ENCODE results near the gene SLN.

The SLN gene

DNA sequence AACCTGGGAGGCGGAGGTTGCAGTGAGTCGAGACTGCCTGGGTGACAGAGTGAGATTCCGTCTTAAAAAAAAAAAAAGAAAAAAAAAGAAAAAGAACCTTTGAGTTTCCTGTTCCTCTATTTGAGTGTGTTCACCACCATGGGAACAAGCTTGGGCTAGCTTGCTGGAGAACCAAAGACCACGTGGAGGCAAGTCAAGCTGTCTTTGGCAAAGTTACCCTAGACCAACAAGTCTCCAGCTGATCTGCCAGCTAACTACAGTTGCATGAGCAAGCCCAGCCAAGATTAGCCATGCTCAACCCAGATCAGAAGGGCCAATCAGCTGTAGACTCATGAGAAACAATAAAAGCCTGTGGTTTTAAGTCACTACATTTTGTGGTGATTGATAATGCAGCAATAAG is 29.7 kb downstream of the SLN start:
- no peak for DNase-seq

DNA sequence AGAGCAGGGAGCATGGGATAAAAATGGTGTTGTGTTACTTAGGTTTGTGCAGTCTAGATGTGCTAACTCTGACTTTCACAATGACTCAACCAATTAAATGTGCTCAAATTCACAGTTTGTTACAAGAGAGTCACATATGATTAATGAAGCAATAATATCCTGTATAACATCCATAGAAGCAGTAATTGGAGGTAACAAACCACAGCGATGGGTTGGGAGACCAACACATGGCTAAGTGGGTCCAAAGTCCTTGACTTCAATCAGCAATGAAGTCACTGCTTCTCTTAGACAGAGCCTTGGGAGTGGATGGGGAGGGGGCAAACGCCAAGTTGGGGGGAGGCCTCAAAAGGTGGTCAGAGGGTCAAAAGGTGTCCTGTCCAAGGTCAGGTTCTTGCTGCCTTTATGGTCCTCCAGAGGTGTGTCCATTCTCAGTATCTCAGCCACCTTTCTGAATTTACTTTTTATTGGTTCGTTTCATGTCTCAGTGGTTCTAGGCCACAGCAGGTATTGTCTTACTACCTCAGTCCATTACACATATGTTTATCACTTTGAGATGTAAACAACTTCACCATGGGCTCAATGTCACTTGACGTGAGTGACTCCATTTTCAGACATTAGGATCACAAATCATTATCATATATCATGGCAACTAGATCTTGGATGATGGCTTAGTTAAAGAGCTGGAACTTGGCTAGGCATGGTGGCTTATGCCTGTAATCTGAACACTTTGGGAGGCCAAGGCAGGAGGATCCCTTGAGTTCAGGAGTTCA is 32.4 kb downstream of the SLN start:
- no peak for DNase-seq

DNA sequence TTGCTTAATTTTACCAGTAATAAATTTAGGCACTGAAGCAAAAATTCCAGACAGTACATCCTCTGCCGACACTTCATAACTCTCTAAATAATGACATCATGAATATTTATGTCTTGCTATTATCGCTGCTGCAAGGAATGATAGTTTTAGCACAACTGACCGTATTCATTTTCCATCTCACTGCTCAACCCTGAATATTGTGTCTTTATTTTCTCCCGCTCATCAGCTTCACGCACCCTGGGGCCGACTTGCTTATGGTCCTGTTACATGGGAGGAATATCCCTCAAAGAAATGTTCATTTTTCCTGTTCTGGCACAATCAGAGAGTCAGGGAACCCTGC is 33.3 kb downstream of the SLN start:
- no peak for DNase-seq

- no peak for DNase-seq
Observed at GRCh38 chr11:107677924-107678631, 33.8 kb downstream of the SLN start.

- DNase-seq, result no peak
Observed at GRCh38 chr11:107676336-107677057, 35.4 kb downstream of the SLN start.

- no peak for DNase-seq
Observed at GRCh38 chr11:107675902-107676301, 36.0 kb downstream of the SLN start.

- no peak for DNase-seq
Observed at GRCh38 chr11:107669893-107670601, 41.8 kb downstream of the SLN start.

DNA sequence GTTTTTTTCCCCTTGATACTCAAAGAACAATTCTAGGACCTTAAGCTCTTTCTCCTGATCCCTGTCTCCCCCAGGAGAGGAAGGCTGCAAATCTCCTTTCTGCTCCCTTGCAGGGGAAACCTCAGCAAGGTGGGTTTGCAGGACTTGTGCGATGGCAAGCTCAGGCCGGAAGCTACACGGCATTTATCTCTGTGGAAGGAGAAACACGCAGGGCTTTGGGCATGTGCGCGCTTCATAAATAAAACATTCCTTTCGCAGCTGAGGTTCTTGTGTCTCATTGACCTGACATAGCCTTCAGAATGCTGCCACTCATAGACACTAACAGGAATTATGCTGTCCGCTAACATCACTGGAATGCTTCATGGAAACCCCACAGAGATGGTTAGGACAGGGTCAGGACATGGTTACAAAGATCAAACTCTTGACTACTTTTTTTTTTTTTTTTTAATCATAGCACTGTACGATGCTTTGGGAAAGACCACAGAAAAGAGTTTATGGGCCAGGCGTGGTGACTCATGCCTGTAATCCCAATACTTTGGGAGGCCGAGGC is 42.6 kb downstream of the SLN start:
- no peak for DNase-seq

- no peak for DNase-seq
Observed at GRCh38 chr11:107666911-107667613, 44.8 kb downstream of the SLN start.

DNA sequence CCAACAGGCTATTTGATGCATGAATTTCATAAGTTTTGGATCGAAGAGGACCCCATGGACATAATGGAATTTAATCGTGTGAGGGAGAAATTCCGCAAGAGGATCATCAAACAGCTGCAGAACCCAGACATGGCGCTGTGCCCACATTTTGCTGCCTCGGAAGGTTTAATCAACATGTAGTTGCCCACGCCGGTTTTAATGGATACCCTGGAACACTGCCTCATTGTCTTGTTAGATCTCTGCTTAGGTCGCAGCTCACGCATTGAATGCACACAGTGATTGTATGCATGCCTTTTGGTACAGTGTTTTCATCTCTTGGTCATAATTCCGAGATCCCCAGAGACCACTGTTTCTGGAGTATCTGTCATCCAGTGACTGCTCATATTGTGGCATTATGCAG is 46.8 kb downstream of the SLN start:
- no peak for DNase-seq

GRCh38 chr11:107661656-107662055 is 50.2 kb downstream of the SLN start:
- no peak for DNase-seq

DNA sequence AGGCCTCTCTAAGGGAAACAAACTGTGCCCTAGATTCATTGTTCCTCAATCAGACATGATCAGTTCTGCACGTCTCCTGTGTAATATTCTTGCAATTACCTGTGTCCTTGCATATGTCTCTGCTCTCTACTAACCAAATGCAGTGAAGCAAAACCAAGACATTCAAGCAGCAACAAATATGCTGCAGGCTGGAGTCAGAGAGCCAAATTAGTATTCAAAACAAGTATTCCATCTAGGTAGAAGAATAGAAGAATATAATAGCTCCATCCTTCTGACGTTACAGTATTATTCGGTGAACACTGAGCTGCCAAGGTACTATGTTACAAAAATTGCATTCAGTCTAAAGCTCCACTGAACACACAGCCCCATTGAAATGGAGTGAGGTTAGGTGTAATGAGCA is 51.8 kb downstream of the SLN start:
- DNase-seq, result no peak

- no peak for DNase-seq
Observed at GRCh38 chr11:107659310-107659709, 52.5 kb downstream of the SLN start.

Data from AML-193 (cell line).